GM08714 (cell line): ENCODE results near the gene KIF19.

Source experiments
- H3K4me3 ChIP-seq: fragments of 200-500 bp; sonication (Bioruptor generic); 2 replicates; pipeline ENCODE4 v1.5.1; 2014; ENCODE audit warnings: mild to moderate bottlenecking, low read length, inconsistent platforms
- ZNF274 ChIP-seq: IDR thresholded peaks from 2 replicates; pipeline ENCODE4 v1.6.1; 2012; ENCODE audit warnings: mild to moderate bottlenecking, low read depth, low read length

The KIF19 gene

DNA sequence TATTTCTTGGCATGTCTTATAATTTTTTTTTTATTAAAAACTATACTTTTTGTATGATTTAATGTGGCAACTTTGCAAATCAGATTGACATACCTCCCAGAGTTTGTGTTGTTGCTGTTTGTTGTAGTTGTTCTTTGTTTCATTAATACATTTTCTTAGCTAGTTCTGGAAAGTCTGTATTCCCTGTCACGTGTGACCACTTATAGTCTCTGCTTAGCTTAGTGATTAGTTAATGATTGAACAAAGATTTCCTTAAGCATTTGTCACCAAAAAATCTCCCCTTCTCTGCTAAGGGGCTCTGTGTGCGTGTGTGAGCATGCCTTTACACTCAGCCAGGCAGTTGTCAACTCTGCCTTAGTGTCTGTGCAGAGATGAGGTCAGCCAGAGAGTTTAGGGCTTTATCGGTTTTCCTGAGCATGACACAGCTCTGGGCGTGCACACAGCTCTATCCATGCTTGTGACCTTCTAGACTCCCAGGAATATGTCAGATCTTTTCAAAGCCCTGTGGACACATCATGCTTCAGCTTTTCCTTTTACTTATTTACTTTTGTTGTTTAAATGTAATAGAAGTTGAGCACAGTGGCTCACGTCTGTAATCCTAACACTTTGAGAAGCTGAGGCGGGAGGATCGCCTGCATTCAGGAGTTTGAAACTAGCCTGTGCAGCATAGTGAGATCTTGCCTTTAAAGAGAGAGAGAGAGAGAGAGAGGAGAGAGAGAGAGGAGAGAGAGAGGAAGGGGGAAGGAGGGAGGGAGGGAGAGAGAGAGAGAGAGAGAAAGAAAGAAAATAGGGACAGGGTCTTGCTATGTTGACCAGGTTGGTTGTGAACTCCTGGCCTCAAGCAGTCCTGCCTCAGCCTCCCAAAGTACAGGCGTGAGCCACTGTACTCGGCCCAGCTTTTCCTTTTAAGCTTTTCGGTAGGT lies 30.1 kb upstream of the KIF19 start:
- no peak for TF ChIP-seq ZNF274
- no peak overlapping the region for H3K4me3 ChIP-seq

DNA sequence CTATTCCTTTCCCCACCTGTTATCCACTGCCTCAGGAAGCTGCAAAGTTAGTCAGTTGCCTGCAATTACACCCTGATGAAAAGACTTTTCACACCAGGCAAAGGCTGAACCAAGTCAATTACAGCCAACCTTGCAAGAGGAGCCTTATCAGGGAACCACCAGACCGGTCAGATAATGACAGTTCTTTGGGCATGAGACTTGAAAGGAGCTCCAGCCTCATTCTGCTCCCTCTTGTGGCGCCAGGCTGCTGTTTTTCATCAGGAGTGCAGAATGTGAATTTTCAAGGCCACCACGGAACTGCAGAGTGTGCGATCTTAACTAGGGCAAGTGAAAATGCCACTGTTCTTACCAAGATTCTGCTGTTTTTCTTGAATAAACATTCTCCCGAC lies 29.5 kb upstream of the KIF19 start:
- TF ChIP-seq ZNF274: no peak
- H3K4me3 ChIP-seq: no peak overlapping the region

DNA sequence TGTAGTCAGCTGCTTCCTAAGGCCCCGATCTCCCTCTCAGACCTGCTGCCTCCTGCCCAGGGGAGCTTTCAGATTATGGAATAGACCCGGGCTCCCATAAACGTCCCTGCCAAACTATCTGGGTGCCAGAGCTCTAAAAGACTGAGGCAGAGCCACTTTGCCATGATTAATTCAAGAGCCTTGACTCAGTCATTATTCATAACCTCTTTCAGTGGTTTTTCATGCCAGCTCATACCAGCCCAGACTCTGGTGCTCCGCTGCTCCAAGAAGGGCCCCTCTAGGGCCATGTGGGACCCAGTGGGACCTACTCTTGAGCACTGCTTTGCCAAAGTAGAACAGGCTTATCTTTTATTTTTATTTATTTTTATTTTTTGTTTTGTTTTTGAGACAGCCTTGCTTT lies 28.1 kb upstream of the KIF19 start:
- no peak overlapping the region for H3K4me3 ChIP-seq
- no peak for TF ChIP-seq ZNF274

DNA sequence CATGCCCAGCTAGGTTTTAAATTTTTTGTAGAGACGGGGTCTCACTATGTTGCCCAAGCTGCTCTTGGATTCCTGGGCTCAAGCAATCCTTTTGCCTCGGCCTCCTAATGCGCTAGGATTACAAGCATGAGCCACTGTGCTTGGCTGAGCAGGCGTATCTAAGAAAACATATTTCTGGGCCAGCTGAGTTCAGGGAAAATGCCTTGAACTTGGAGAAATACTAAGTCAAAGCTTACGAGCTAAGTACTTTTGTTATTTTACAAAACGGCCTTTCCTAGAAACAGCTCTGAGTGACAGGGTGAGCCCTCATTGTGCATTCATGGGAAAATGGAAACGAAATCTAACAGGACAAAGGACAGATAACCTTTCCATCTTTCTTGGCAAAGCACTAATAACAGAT lies 27.2 kb upstream of the KIF19 start:
- no peak overlapping the region for H3K4me3 ChIP-seq
- no peak for TF ChIP-seq ZNF274

DNA sequence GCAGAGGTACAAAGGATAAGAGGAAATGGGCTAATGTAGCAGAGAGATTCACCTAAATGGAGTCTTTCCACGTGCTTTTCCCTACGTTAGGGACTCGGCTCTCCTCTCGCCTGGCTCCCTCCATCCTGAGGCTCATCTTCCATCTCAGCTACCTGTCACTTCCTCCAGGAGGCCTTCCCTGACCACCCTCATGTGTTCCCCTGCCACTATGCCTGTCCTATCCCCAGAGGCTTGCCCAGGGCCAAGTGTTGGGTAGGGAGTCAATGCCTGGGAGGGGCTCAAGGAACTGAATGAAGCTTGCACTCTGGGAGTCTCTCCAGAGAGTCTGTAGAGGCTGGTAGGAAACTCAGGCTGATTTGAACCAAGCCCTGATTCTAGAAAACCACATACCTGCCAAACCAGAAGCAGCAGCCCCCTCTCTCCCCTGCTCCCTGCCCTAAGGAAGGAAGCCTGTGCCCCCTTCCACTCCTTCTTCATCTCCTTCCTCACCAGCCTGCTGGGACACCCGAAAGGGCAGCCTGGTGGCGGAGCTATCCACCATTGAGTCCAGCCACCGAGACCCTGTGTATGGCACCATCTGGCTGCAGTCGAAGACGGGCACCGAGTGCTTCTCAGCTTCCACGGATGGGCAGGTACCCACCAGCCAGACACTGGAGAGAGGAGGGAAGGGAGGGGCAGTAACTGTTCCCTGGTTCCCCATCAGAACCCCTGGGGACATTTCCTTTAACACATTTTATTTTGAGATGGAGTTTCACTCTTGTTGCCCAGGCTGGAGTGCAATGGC lies 26.6 kb upstream of the KIF19 start:
- no peak for TF ChIP-seq ZNF274
- H3K4me3 ChIP-seq: no peak overlapping the region

DNA sequence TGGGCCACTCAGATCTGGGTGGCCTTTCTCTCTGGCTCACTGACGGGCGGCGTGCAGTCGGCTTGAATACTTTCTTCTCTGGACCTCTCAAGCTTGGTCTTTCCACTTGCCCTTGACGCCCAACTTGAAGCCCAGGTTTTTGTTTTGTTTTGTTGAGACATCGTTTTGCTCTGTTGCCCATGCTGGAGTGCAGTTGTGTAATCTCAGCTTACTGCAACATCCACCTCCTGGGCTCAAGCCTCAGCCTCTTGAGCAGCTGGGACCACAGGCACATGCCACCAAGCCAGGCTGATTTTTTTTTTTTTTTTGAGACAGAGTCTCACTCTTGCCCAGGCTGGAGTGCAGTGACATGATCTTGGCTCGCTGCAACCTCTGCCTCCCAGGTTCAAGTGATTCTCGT lies 22.7 kb upstream of the KIF19 start:
- no peak for TF ChIP-seq ZNF274
- H3K4me3 ChIP-seq: no peak overlapping the region

DNA sequence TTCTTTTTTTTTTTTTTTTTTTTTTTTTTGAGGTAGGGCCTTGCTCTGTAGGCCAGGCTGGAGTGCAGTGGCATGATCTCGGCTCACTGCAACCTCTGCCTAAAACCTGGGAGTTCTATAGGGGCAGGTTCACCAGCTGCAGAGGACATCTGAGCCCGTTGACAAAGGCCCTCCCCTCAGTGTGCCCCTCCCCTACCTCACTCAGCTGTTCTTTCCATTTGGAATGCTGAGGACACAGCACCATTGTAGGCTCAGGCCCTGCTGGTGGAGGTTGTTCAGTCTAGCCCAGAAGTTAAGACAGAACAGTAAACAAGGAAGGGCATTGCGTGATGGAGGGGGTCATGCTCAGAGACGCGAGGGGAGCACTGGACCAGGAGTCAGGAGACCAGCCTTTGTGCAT lies 21.8 kb upstream of the KIF19 start:
- no peak overlapping the region for H3K4me3 ChIP-seq

DNA sequence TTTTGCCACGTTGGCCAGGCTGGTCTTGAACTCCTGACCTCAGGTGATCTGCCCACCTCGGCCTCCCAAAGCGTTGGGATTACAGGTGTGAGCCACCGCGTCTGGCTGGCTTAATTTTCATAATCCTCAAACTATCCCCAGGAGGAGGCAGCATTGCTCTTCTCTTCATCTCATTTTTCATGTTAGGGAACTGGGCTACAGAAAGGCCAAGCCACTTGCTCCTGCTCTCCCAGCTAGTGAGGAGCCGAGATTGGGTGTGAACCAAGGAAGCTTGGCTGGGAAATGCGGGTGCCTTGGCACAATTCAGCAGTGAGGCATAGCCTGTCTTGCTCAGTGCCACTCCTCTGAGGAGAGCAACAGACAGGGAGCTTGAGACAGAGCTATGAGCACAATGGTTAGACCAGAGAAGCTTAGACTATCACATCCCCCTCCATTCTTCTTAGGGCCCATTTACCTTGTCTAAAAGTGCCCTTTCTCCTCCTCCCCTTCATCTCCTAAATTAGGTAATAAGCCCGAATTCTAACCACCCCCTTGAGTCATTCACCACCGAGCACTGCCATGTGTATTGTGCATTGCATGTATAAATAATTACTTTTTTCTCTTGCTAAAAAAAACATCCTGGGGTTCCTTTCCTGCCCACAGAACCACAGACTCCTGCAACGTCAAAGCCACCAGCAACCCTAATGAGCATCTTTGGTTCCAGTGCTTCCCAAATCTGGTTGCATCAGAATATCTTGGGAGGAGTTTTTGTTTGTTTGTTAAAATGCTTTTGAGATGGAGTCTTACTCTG lies 20.0 kb upstream of the KIF19 start:
- no peak for TF ChIP-seq ZNF274

More for the DNA sequence above, 21.8 kb upstream of the KIF19 start:
- TF ChIP-seq ZNF274: no peak

DNA sequence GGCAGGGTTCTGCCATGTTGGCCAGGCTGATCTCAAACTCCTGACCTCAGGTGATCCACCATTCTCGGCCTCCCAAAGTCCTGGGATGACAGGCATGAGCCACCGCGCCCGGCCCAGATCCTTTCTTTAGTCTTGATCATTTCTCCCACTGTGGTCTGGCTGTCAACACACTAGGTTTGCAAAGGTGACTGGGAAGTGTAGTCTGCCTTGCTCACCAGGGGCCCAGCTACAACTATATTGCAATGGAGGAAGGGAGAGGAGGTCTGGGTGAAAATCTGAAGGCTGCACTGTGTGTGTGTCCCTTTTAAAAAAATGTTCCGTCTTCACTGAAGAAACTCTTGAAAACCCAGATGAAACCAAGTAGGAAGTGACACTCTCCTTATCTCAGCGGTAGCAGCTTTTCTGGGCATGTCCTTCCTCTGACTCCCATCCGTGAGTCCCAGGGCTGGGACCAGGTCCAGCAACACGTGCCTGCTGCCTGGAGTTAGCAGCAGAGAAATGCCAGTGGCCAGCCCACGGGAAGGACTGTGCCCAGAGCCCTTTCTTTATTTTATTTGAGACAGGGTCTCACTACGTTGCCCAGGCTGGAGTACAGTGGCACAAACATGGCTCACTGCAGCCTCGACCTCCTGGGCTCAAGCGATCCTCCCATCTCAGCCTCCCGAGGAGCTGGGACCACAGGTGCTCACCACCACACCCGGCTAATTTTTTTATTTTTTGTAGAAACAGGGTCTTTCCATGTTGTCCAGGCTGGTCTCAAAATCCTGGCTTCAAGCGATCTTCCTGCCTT lies 17.8 kb upstream of the KIF19 start:
- TF ChIP-seq ZNF274: no peak

More for the DNA sequence above, 20.0 kb upstream of the KIF19 start:
- no peak overlapping the region for H3K4me3 ChIP-seq

DNA sequence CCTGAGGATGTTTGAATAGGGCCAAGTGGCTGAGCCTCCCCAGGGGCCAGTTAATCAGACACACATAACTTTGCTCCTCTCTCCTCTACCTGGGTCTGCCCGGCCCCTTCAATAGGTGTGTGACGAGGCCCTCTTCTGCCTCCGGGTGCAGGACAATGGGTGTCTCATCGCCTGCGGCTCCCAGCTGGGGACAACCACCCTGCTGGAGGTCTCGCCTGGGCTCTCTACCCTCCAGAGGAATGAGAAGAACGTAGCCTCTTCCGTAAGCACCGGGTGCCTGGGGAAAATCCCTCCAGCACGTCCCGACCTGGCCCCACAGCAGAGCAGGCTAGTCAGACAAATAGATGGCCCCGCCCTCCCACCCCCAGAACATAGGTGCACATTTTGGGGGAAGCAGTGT lies 16.1 kb upstream of the KIF19 start:
- H3K4me3 ChIP-seq: no peak overlapping the region
- no peak for TF ChIP-seq ZNF274

More for the DNA sequence above, 17.8 kb upstream of the KIF19 start:
- H3K4me3 ChIP-seq: no peak overlapping the region

DNA sequence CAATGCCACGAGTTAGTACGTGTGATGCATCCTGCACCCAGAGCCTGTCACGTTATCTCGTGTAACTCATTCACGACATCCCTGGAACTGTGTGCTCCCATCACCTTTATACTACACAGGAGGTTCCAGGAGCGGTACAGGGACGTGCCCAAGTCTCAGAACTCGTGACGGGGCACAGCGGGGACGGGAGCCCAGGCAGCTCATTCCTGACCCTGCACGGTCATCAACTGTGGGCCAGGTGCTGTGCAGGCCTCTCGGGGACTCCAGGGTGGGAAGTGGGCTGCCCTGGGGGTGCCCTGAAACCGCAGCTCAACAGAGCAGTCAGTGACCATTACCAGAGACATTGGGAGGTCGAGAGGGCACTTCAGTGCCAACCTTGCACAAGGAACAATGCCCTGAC lies 11.1 kb upstream of the KIF19 start:
- TF ChIP-seq ZNF274: no peak

DNA sequence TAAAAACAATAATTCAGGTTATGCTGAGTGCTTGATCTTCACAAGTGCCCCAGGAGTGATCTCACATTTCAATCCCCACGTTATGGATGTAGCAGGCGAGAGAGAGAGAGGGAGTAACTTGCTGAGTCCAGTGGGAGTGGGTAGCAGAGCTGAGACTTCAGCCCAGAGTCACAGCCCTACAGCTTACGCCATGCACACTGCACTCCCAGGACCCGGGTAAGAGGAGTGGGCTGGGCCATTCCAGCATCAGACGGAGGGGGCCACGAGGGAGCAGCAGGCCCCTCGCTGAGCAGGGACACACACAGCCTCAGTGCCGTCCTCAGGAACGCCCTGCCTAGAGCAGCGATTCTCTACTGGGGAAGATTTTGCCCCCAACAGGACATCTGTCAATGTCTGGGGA lies 9.8 kb upstream of the KIF19 start:
- H3K4me3 ChIP-seq: no peak overlapping the region
- TF ChIP-seq ZNF274: no peak

More for the DNA sequence above, 11.1 kb upstream of the KIF19 start:
- H3K4me3 ChIP-seq: no peak overlapping the region

DNA sequence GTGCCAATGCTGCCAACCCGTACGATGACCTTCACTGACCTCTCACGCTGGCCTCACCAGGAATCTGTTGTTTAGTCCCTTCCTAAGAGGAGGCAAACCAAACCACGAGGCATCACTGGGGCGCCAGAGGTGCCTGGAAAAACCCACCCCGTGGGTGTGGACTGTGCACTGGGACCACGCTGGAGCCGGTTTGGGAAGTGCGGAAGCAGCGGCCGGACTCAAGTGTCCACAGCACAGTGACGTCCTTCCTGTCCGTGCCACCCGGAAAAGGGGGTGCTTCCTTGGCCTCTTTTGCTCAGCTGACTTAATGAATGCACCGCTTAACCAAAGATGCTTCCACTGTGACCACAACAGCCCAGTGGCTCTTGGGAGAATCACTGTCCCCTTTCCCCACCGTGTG lies 9.0 kb upstream of the KIF19 start:
- TF ChIP-seq ZNF274: no peak
- no peak overlapping the region for H3K4me3 ChIP-seq

DNA sequence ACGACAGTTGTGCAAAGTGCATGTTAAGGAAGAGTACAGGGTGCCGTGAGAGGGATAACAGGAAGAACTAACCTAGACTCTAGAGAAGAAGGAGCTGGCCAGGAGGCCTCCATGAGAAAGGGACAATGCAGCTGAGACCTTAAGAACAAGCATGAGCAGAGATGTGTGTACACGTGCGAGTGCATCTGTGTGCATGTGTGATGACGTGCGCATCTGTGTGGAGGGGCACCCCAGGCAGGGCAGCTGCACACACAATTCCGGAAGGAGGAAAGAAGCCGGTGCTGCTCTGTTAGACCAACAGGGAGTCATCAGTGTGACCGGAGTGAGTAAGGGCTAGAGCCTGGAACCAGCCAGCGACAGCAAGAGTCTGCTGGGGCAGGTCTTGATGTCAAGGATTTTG lies 7.6 kb upstream of the KIF19 start:
- no peak for TF ChIP-seq ZNF274
- H3K4me3 ChIP-seq: no peak overlapping the region

DNA sequence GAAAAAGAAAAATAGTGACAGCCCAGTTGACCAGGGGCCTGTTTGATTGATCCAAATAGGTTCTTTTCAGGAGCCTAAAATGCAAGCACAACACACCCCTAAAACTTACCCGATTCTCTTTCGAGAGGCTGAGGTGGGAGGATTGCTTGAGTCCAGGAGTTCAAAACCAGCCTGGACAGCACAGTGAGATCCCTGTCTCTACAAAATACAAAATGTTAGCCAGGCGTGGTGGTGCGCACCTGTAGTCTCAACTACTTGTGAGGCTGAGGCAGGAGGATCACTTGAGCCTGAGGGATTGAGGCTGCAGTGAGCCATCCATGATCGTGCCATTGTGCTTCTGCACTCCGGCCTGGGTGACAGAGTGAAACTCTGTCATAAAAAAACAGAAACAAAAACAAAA lies 1.5 kb upstream of the KIF19 start:
- no peak overlapping the region for H3K4me3 ChIP-seq
- no peak for TF ChIP-seq ZNF274
